ENCODE data around the gene SEC31B. TPM values are rescaled to one million over a fixed set of nuclear protein-coding genes. Genes with fewer than 3 reads are reported as not detected.

The SEC31B gene
- total and polyA plus RNA-seq, 2 donors (not counting 3 experiments of a cell fraction or from before 2014, with no cell fraction given) = 11.1 to 14.4 TPM

- intact Hi-C loops (cut with micrococcal nuclease) = no loop called here
- H3K79me2 ChIP-seq (ENCODE audit: control insufficient read depth, insufficient read depth, low read length) = no peaks in the 10 kb centered on the region
- H3K9ac ChIP-seq (replicated peaks; ENCODE audit: extremely low read depth, insufficient read depth, low read length) = no peak overlapping the region
- no peak overlapping the region for H3K4me2 ChIP-seq (ENCODE audit: insufficient read depth, low read length)
- POLR2A ChIA-PET = interaction anchor here (0.6 kb wide), 1 partner anchor 135 kb away, joined by 6 read pairs; no protein-coding TSS in a partner anchor
- no peaks in the 10 kb centered on the region for H3K9me3 ChIP-seq (replicated peaks; ENCODE audit: control insufficient read depth, insufficient read depth, low read length)
- H3K9me1 ChIP-seq (replicated peaks; ENCODE audit: control insufficient read depth, extremely low read depth, insufficient read depth, low read length) = no peaks in the 10 kb centered on the region
- H3K27ac ChIP-seq (ENCODE audit: insufficient read depth, low read depth, low read length) = no peak overlapping the region
- no TSS peak for BruUV-seq (replicated peaks)
- no peaks in the 10 kb centered on the region for H3K36me3 ChIP-seq (ENCODE audit: control insufficient read depth in 2 of 2, extremely low read depth in 1 of 2, insufficient read depth in 2 of 2, low read length in 2 of 2)
- no peak overlapping the region for H2AFZ ChIP-seq (ENCODE audit: low read depth, low read length)
- CTCF ChIA-PET = interaction anchor here (0.8 to 4.6 kb wide), 7 partner anchors 8 to 232 kb away, joined by 3 to 41 read pairs (median 3); no protein-coding TSS in a partner anchor
- H4K20me1 ChIP-seq (replicated peaks; ENCODE audit: control insufficient read depth, extremely low read depth, insufficient read depth, low read length) = no peaks in the 10 kb centered on the region
- dilution Hi-C loops (cut with MboI; ENCODE audit: extremely low pct_ligation_motif_present, low sequenced_read_pairs) = no loop called here
- no peaks in the 10 kb centered on the region for H3K4me1 ChIP-seq (ENCODE audit: control insufficient read depth, extremely low read depth, insufficient read depth, low read length)
- TF ChIP-seq POLR2A (IDR thresholded peaks at IDR 0.05; ENCODE audit: low read depth, low read length) (no peak), MYC (IDR thresholded peaks at IDR 0.05; ENCODE audit: low read depth, low read length) (no peak), EZH2 (IDR thresholded peaks at IDR 0.05; ENCODE audit: borderline replicate concordance, low read depth, low read length, severe bottlenecking) (no peak), POLR2AphosphoS5 (IDR thresholded peaks at IDR 0.05; ENCODE audit: insufficient read depth, low read depth, low read length) (no peak), GATA2 (IDR thresholded peaks at IDR 0.05; ENCODE audit: insufficient read depth, insufficient read length, low read depth, low read length) (no peak), JUN (IDR thresholded peaks at IDR 0.05; ENCODE audit: borderline replicate concordance, insufficient read depth, insufficient read length, low read depth) (no peak), FOS (IDR thresholded peaks at IDR 0.05; ENCODE audit: borderline replicate concordance, insufficient read depth, low read length) (no peak), MAX (IDR thresholded peaks at IDR 0.05; ENCODE audit: insufficient read depth, insufficient read length) (no peak), CTCF (IDR thresholded peaks at IDR 0.05; ENCODE audit: extremely low read depth in 1 of 2, insufficient read depth in 1 of 2, low read depth in 1 of 2, low read length in 2 of 2) (no peak)
- H3K4me3 ChIP-seq (replicated peaks in 1 of 3; ENCODE audit: insufficient read depth in 1 of 3, low read depth in 1 of 3, low read length in 3 of 3) = no peak overlapping the region
- no peaks in the 10 kb centered on the region for H3K27me3 ChIP-seq (ENCODE audit: control insufficient read depth in 2 of 2, insufficient read depth in 2 of 2, low read length in 2 of 2)
- FAIRE-seq (no peak), DNase-seq (ENCODE audit: low read depth, low spot score) (no peak)
Measured at GRCh38 chr10:100510533-100511308, 8.9 kb downstream of the SEC31B start.

Data from endothelial cell of umbilical vein (primary cell).